CD4-positive, alpha-beta T cell (primary cell): Measurements from ENCODE around the gene ABR. TPM values are rescaled to one million over a fixed set of nuclear protein-coding genes. Genes with fewer than 3 reads are reported as not detected.

Source experiments
- ATAC-seq: fragments of 200-7000 bp; cut with Tn5 transposase; one replicate; pipeline ENCODE4 v1.10.0; 2022; ENCODE audit warnings: mild to moderate bottlenecking; ENCODE audit not compliant: poor library complexity
- CTCF ChIA-PET: fragments of 350-600 bp; sonication (Branson Sonifier 250); formaldehyde crosslinking; loops from one replicate; lab custom pipeline; 2021; ENCODE audit warnings: antibody characterized with exemption, inconsistent platforms; lab: Charles Lee
- POLR2A ChIA-PET: fragments of 350-600 bp; sonication (Branson Sonifier 250); formaldehyde crosslinking; loops from one replicate; lab custom pipeline; 2021; ENCODE audit warnings: antibody characterized with exemption, inconsistent platforms; lab: Charles Lee
- DNase-seq, 14 experiments: peaks; one replicate each; pipeline ENCODE4 v3.0.0-alpha.2; 2013 to 2020; ENCODE audit warnings: mixed read lengths in 2 of 14
- H3K27ac ChIP-seq, 2 donors: one replicate each; pipeline versions ENCODE4 v1.5.1 to v1.7.0; 2013; ENCODE audit warnings: low read length in 2 of 2, low read depth in 1 of 2, mild to moderate bottlenecking in 1 of 2
- H3K27me3 ChIP-seq, 2 experiments: 1 replicate in 1 of 2; 2 replicates in 1 of 2; pipeline versions ENCODE4 v1.6.1 to v1.7.0; 2013; ENCODE audit warnings: low read length in 2 of 2, control low read depth in 1 of 2, mild to moderate bottlenecking in 1 of 2, moderate library complexity in 1 of 2; ENCODE audit not compliant: insufficient read depth in 2 of 2, control insufficient read depth in 1 of 2
- H3K36me3 ChIP-seq: one replicate; pipeline ENCODE4 v1.6.1; 2013; ENCODE audit warnings: low read length, control low read depth; ENCODE audit not compliant: insufficient read depth
- H3K4me1 ChIP-seq: one replicate; pipeline ENCODE4 v1.6.1; 2013; ENCODE audit warnings: low read length, control low read depth; ENCODE audit not compliant: insufficient read depth
- H3K4me3 ChIP-seq: one replicate; pipeline ENCODE4 v1.5.1; 2013; ENCODE audit warnings: mild to moderate bottlenecking, low read length, moderate library complexity
- H3K9me3 ChIP-seq, 2 experiments: 1 replicate in 1 of 2; 2 replicates in 1 of 2; pipeline versions ENCODE4 v1.6.1 to v1.7.0; 2013; ENCODE audit warnings: low read length in 2 of 2, mild to moderate bottlenecking in 2 of 2, control low read depth in 1 of 2, moderate library complexity in 1 of 2; ENCODE audit not compliant: control insufficient read depth in 1 of 2, insufficient read depth in 1 of 2
- H3K27ac Mint-ChIP-seq: one replicate; pipeline ENCODE4 v1.8.0; 2020; ENCODE audit warnings: mixed read lengths
- H3K27me3 Mint-ChIP-seq: one replicate; pipeline ENCODE4 v1.8.0; 2021; ENCODE audit warnings: mixed read lengths
- H3K36me3 Mint-ChIP-seq: one replicate; pipeline ENCODE4 v1.8.0; 2021; ENCODE audit warnings: low read depth, mixed read lengths
- H3K4me1 Mint-ChIP-seq: one replicate; pipeline ENCODE4 v1.8.0; 2021; ENCODE audit warnings: low read depth, mixed read lengths
- H3K4me3 Mint-ChIP-seq: one replicate; pipeline ENCODE4 v1.8.0; 2020; ENCODE audit warnings: mild to moderate bottlenecking, mixed read lengths
- H3K9me3 Mint-ChIP-seq: one replicate; pipeline ENCODE4 v1.8.0; 2020; ENCODE audit warnings: mixed read lengths
- intact Hi-C, 2 experiments: fragments of 100-400 bp; cut with DNase I in 1 of 2; cut with micrococcal nuclease in 1 of 2; formaldehyde crosslinking; loops; one replicate each; pipeline versions ENCODE4 v1.15.1 to v1.9.0; 2023 to 2025; cut with DNase I, micrococcal nuclease
- total RNA-seq, 174 experiments: library from RNA in 2 of 174; stranded (reverse) in 2 of 174; gene quantifications; one replicate each; pipeline ENCODE4 v1.2.3 and lab custom pipeline; 2021 to 2026
- TF ChIP-seq, protein P1 (sequence below): fragments of 200-600 bp; IDR thresholded peaks from one replicate; pipeline ENCODE4 v1.8.0; 2022; ENCODE audit warnings: antibody characterized with exemption, mild to moderate bottlenecking

Gene ABR
- total RNA-seq, 2 experiments from 2014 or later = 72.4 to 74.8 TPM

DNA sequence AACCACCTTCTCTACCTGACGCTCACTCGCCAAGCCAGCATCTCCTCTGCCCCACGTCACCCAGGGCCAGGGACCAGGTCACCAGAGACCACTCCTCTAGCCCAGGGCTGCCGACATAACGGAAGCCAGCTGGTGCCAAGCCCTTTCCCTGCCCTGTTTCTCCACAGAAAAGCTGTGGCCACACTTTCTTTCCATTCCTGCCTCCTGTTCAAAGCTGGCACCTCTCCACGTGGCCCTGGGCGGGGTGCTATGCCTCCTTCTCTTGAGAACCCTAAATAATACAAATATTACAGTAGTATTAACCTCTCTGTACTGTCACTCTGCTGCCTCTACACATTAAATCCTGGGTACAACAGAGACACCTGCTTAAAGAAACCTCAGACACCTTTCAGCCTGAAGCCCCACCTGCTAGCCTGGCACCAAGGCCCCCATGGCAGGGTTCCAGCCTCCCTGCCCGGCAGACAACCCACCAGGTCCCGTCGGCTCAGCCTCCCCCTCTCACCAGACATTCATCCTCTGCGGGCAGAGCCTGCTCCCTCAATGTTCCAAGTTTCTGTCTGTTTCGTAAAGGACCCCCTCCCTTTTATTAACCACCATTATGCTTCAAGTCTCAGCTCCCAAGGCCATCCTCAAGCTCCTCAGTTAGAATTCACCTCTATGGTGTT is 120.5 kb downstream of the ABR start:
- CTCF ChIA-PET = interaction anchor here (0.8 kb wide), 1 partner anchor 128 kb away, joined by 3 read pairs; no protein-coding TSS in a partner anchor
- H3K27ac ChIP-seq = no peak overlapping the region
- H3K9me3 Mint-ChIP-seq = no peaks in the 10 kb centered on the region
- H3K9me3 ChIP-seq = no peaks in the 10 kb centered on the region
- POLR2A ChIA-PET = no interaction called here
- H3K4me1 ChIP-seq = no peaks in the 10 kb centered on the region
- H3K27me3 Mint-ChIP-seq = no peaks in the 10 kb centered on the region
- intact Hi-C loops = loop anchor here in 1 of 2 experiments (2.0 kb wide), 1 partner anchor 128 kb away; no protein-coding TSS in a partner anchor
- no peak for ATAC-seq
- H3K4me3 Mint-ChIP-seq = no peak overlapping the region
- H3K36me3 ChIP-seq = peaks cover 58% of the 10 kb centered on the region
- H3K27ac Mint-ChIP-seq = no peak overlapping the region
- no peaks in the 10 kb centered on the region for H3K27me3 ChIP-seq
- TF ChIP-seq, protein P1, sequence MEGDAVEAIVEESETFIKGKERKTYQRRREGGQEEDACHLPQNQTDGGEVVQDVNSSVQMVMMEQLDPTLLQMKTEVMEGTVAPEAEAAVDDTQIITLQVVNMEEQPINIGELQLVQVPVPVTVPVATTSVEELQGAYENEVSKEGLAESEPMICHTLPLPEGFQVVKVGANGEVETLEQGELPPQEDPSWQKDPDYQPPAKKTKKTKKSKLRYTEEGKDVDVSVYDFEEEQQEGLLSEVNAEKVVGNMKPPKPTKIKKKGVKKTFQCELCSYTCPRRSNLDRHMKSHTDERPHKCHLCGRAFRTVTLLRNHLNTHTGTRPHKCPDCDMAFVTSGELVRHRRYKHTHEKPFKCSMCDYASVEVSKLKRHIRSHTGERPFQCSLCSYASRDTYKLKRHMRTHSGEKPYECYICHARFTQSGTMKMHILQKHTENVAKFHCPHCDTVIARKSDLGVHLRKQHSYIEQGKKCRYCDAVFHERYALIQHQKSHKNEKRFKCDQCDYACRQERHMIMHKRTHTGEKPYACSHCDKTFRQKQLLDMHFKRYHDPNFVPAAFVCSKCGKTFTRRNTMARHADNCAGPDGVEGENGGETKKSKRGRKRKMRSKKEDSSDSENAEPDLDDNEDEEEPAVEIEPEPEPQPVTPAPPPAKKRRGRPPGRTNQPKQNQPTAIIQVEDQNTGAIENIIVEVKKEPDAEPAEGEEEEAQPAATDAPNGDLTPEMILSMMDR = no peak
- no peak overlapping the region for H3K4me3 ChIP-seq
- no peaks in the 10 kb centered on the region for H3K4me1 Mint-ChIP-seq
- peaks cover 52% of the 10 kb centered on the region for H3K36me3 Mint-ChIP-seq
- DNase-seq = no peak

DNA sequence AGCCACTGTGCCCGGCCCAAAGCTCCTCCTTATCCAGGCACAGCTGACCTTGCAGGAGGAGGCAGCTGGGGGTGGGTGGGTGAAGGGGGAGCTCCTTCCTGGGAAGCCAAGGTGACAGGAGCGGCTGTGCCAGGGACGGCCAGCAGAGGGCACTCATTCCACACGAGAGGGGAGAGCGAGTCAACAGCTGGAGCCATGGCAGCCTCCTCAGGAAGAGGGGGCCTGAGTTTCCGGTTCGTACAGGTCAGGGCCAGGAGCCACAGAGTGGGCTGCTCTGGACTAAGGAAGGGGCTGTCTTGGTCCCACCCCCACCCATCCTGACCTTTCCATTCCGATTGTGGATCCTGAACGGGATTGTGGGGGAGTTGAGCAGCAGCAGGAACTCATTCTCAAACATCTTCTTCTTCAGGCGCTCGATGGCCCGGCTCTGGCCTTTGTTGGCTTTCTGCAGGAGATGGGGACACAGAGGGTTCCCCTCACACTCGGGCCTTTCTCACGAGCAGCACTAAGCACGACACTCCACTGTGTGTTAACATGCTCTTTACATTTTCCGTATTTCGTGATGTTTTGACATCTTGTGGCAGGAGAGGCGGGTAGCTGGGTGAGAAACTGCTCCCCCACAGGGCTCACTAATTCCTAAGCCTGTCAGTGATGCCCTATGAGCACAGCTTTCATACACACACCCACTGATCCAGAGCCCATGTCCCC is 121.2 kb downstream of the ABR start:
- DNase-seq (peak in 13 of 14 experiments; percentile 11 to 57 (median 34)), ATAC-seq (no peak)
- no peaks in the 10 kb centered on the region for H3K27me3 Mint-ChIP-seq
- Histone ChIP-seq H3K9me3 (no peaks in the 10 kb centered on the region), H3K4me3 (no peak overlapping the region), H3K4me1 (no peaks in the 10 kb centered on the region), H3K36me3 (peaks cover 61% of the 10 kb centered on the region), H3K27ac (no peak overlapping the region), H3K27me3 (no peaks in the 10 kb centered on the region)
- intact Hi-C loops = loop anchor here in 1 of 2 experiments (2.0 kb wide), 1 partner anchor 128 kb away; no protein-coding TSS in a partner anchor
- peaks cover 54% of the 10 kb centered on the region for H3K36me3 Mint-ChIP-seq
- H3K27ac Mint-ChIP-seq = no peak overlapping the region
- CTCF ChIA-PET = interaction anchor here (0.8 kb wide), 1 partner anchor 129 kb away, joined by 3 read pairs; no protein-coding TSS in a partner anchor
- H3K4me3 Mint-ChIP-seq = no peak overlapping the region
- H3K4me1 Mint-ChIP-seq = no peaks in the 10 kb centered on the region
- TF ChIP-seq, protein P1 = peak; percentile 35
- H3K9me3 Mint-ChIP-seq = no peaks in the 10 kb centered on the region
- POLR2A ChIA-PET = no interaction called here

DNA sequence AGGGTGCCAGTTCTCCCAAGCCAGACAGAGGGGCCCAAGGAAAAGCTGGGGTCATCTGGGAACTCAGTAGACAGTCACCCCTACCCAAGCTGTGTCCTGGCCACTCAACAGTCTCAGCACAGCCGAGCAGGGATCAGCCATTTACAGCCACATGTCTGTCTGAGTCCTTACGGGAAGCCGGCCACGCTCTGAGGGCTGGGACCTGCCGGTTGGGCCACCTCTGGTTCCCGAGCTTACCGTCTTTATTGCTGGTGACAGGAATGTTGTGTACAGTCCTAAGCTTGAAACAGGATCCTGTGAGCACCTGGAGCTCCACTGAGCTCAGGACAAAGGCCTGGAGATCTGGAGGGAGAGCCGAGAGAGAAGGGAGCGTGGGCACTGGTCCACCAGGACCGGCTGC is 123.0 kb downstream of the ABR start:
- Histone ChIP-seq H3K4me3 (no peak overlapping the region), H3K4me1 (no peaks in the 10 kb centered on the region), H3K9me3 (no peaks in the 10 kb centered on the region), H3K27me3 (no peaks in the 10 kb centered on the region), H3K36me3 (peaks cover 53% of the 10 kb centered on the region), H3K27ac (no peak overlapping the region)
- Mint-ChIP-seq H3K36me3 (peaks cover 56% of the 10 kb centered on the region), H3K27me3 (no peaks in the 10 kb centered on the region), H3K27ac (peak overlapping the region; percentile 27), H3K4me3 (no peak overlapping the region), H3K9me3 (no peaks in the 10 kb centered on the region), H3K4me1 (no peaks in the 10 kb centered on the region)
- ChIA-PET POLR2A (no interaction called here), CTCF (no interaction called here)
- ATAC-seq (no peak), DNase-seq (no peak)
- TF ChIP-seq, protein P1 = no peak
- intact Hi-C loops = loop anchor here in 1 of 2 experiments (2.0 kb wide), 2 partner anchors 262 to 914 kb away; no protein-coding TSS in a partner anchor
